KMS-11 (cell line): ENCODE data around the gene VSIG10L.

Experiments
- H2AFZ ChIP-seq: fragments of 200-600 bp; sonication (generic); 2 replicates; pipeline ENCODE4 v1.6.1; 2016; ENCODE audit warnings: antibody characterized with exemption, mixed run types, low read depth
- H3K27ac ChIP-seq: fragments of 200-600 bp; sonication (generic); 2 replicates; pipeline ENCODE4 v1.6.1; 2016; ENCODE audit warnings: mild to moderate bottlenecking, mixed run types
- H3K27me3 ChIP-seq: fragments of 200-600 bp; sonication (generic); 2 replicates; pipeline ENCODE4 v1.6.1; 2017; ENCODE audit warnings: mild to moderate bottlenecking, low read depth, mixed run types, moderate library complexity; ENCODE audit not compliant: insufficient read depth
- H3K36me3 ChIP-seq: fragments of 200-600 bp; sonication (generic); 2 replicates; pipeline ENCODE4 v1.6.1; 2017; ENCODE audit warnings: mild to moderate bottlenecking, mixed run types; ENCODE audit not compliant: insufficient read depth
- H3K4me1 ChIP-seq: fragments of 200-600 bp; sonication (generic); 2 replicates; pipeline ENCODE4 v1.6.1; 2016; ENCODE audit warnings: mild to moderate bottlenecking, low read depth, mixed run types; ENCODE audit not compliant: poor library complexity, severe bottlenecking
- H3K4me2 ChIP-seq: fragments of 200-600 bp; sonication (generic); 2 replicates; pipeline ENCODE4 v1.7.0; 2016; ENCODE audit warnings: mild to moderate bottlenecking, mixed run types
- H3K4me3 ChIP-seq: fragments of 200-600 bp; sonication (generic); IDR thresholded peaks from 2 replicates; pipeline ENCODE4 v1.6.1; 2017; ENCODE audit warnings: low read depth, low read length, mixed read lengths; ENCODE audit not compliant: insufficient read depth
- H3K79me2 ChIP-seq: fragments of 200-600 bp; sonication (generic); 2 replicates; pipeline ENCODE4 v1.6.1; 2016; ENCODE audit warnings: low read depth, mixed run types; ENCODE audit not compliant: insufficient read depth
- H3K9ac ChIP-seq: fragments of 200-600 bp; sonication (generic); 2 replicates; pipeline ENCODE4 v1.6.1; 2016; ENCODE audit warnings: mild to moderate bottlenecking, mixed run types
- H4K20me1 ChIP-seq: fragments of 200-600 bp; sonication (generic); 2 replicates; pipeline ENCODE4 v1.6.1; 2016; ENCODE audit warnings: mild to moderate bottlenecking, mixed run types; ENCODE audit not compliant: insufficient read depth
- CTCF ChIP-seq: fragments of 200-600 bp; sonication (generic); conservative IDR thresholded peaks from 2 replicates; pipeline ENCODE4 v1.6.1; 2017; ENCODE audit warnings: low read depth, mild to moderate bottlenecking, antibody characterized with exemption, low read length, moderate library complexity, mixed read lengths

The VSIG10L gene

GRCh38 chr19:51361239-51361638 lies 19.3 kb upstream of the VSIG10L start:
- Histone ChIP-seq H3K79me2 (no peaks in the 10 kb centered on the region), H3K9ac (no peak overlapping the region), H3K4me2 (no peak overlapping the region), H3K36me3 (no peaks in the 10 kb centered on the region), H3K4me3 (no peak overlapping the region), H3K4me1 (no peaks in the 10 kb centered on the region), H3K27ac (no peak overlapping the region), H3K27me3 (no peaks in the 10 kb centered on the region), H4K20me1 (no peaks in the 10 kb centered on the region), H2AFZ (no peak overlapping the region)
- no peak for TF ChIP-seq CTCF

- Histone ChIP-seq H3K4me3 (no peak overlapping the region), H3K27me3 (no peaks in the 10 kb centered on the region), H3K4me1 (no peaks in the 10 kb centered on the region), H3K4me2 (no peak overlapping the region), H3K27ac (no peak overlapping the region), H3K36me3 (no peaks in the 10 kb centered on the region), H3K9ac (no peak overlapping the region), H2AFZ (no peak overlapping the region), H3K79me2 (no peaks in the 10 kb centered on the region), H4K20me1 (no peaks in the 10 kb centered on the region)
- TF ChIP-seq CTCF: no peak
Observed at GRCh38 chr19:51359294-51359693, 17.4 kb upstream of the VSIG10L start.

GRCh38 chr19:51357952-51358351 lies 16.0 kb upstream of the VSIG10L start:
- no peaks in the 10 kb centered on the region for H3K79me2 ChIP-seq
- H3K36me3 ChIP-seq: no peaks in the 10 kb centered on the region
- no peak overlapping the region for H3K9ac ChIP-seq
- no peak overlapping the region for H3K4me3 ChIP-seq
- H2AFZ ChIP-seq: no peak overlapping the region
- H3K4me2 ChIP-seq: no peak overlapping the region
- no peaks in the 10 kb centered on the region for H3K27me3 ChIP-seq
- no peaks in the 10 kb centered on the region for H3K4me1 ChIP-seq
- no peak for TF ChIP-seq CTCF
- H4K20me1 ChIP-seq: no peaks in the 10 kb centered on the region
- H3K27ac ChIP-seq: no peak overlapping the region

- H3K4me2 ChIP-seq: no peak overlapping the region
- TF ChIP-seq CTCF: no peak
- H3K4me1 ChIP-seq: no peaks in the 10 kb centered on the region
Observed at GRCh38 chr19:51356159-51356801, 14.3 kb upstream of the VSIG10L start.

More at GRCh38 chr19:51356159-51356801, 14.3 kb upstream of the VSIG10L start:
- Histone ChIP-seq H3K4me3 (no peak overlapping the region), H3K27ac (no peak overlapping the region), H2AFZ (no peak overlapping the region), H3K27me3 (no peaks in the 10 kb centered on the region), H4K20me1 (no peaks in the 10 kb centered on the region), H3K9ac (no peak overlapping the region), H3K36me3 (no peaks in the 10 kb centered on the region), H3K79me2 (no peaks in the 10 kb centered on the region)
